DND-41 (cell line): ENCODE results near the gene UBXN2A.
"Not testable (repeated sequence)": the region's sequence is repeated elsewhere in the genome, so short reads cannot be mapped to it uniquely, and the experiment has no call there.

Experiments
- ATAC-seq: fragments of 200-7000 bp; cut with Tn5 transposase; 3 replicates; pipeline ENCODE4 v1.9.1; 2021; ENCODE audit warnings: low read depth; ENCODE audit not compliant: insufficient read depth
- DNase-seq: peaks from one replicate; pipeline ENCODE4 v3.0.0-alpha.2; 2020
- H2AFZ ChIP-seq: 2 replicates; pipeline ENCODE4 v1.6.0; 2012; ENCODE audit warnings: low read depth, low read length
- H3K27ac ChIP-seq: 2 replicates; pipeline ENCODE4 v1.5.1; 2012; ENCODE audit warnings: low read length, inconsistent platforms
- H3K27me3 ChIP-seq: fragments of 200-600 bp; sonication (generic); 2 replicates; pipeline ENCODE4 v1.6.0; 2012; ENCODE audit warnings: low read length, mild to moderate bottlenecking, inconsistent platforms; ENCODE audit not compliant: insufficient read depth, poor library complexity
- H3K36me3 ChIP-seq: 2 replicates; pipeline ENCODE4 v1.5.1; 2012; ENCODE audit warnings: low read length, inconsistent platforms; ENCODE audit not compliant: insufficient read depth
- H3K4me1 ChIP-seq: 2 replicates; pipeline ENCODE4 v1.5.1; 2012; ENCODE audit warnings: mild to moderate bottlenecking, low read length; ENCODE audit not compliant: insufficient read depth
- H3K4me2 ChIP-seq: 2 replicates; pipeline ENCODE4 v1.6.0; 2012; ENCODE audit warnings: mild to moderate bottlenecking, moderate library complexity, low read length, inconsistent platforms; ENCODE audit not compliant: insufficient read depth
- H3K4me3 ChIP-seq, 2 experiments: fragments of 200-600 bp in 1 of 2; shearing (Covaris generic) in 1 of 2; 2 replicates each; pipeline ENCODE4 v1.5.1; 2012 to 2016; ENCODE audit warnings: inconsistent platforms in 2 of 2, low read length in 2 of 2, mild to moderate bottlenecking in 2 of 2, low read depth in 1 of 2, moderate library complexity in 1 of 2
- H3K79me2 ChIP-seq: 2 replicates; pipeline ENCODE4 v1.6.0; 2012; ENCODE audit warnings: low read length, inconsistent platforms; ENCODE audit not compliant: insufficient read depth
- H3K9ac ChIP-seq: 2 replicates; pipeline ENCODE4 v1.6.0; 2012; ENCODE audit warnings: low read depth, mild to moderate bottlenecking, inconsistent platforms, low read length, moderate library complexity
- H3K9me3 ChIP-seq: 2 replicates; pipeline ENCODE4 v1.5.1; 2012; ENCODE audit warnings: low read length, moderate library complexity, mild to moderate bottlenecking, inconsistent platforms; ENCODE audit not compliant: insufficient read depth, severe bottlenecking
- H4K20me1 ChIP-seq: 2 replicates; pipeline ENCODE4 v1.6.0; 2012; ENCODE audit warnings: low read length; ENCODE audit not compliant: insufficient read depth
- CTCF ChIP-seq: IDR thresholded peaks from 2 replicates; pipeline ENCODE4 v1.5.1; 2012; ENCODE audit warnings: borderline replicate concordance, low read length, moderate library complexity, mild to moderate bottlenecking; ENCODE audit not compliant: poor library complexity, severe bottlenecking; ENCODE audit errors: extremely low read depth
- EZH2 ChIP-seq: IDR thresholded peaks from 3 replicates; pipeline ENCODE4 v1.6.1; 2012; ENCODE audit warnings: borderline replicate concordance, low read depth, mild to moderate bottlenecking, moderate library complexity, low read length, inconsistent platforms; ENCODE audit not compliant: severe bottlenecking

The UBXN2A gene

GRCh38 chr2:23947350-23947749, 7.1 kb downstream of the UBXN2A start:
- peaks cover 2% of the 10 kb centered on the region; the same call in 1 of the 2 replicates for H3K4me1 ChIP-seq
- no peak overlapping the region for H2AFZ ChIP-seq
- H3K27me3 ChIP-seq = no peaks in the 10 kb centered on the region
- H3K36me3 ChIP-seq = peaks cover 4% of the 10 kb centered on the region; the same call in 1 of the 2 replicates
- TF ChIP-seq EZH2 (no peak), CTCF (no peak)
- no peaks in the 10 kb centered on the region; the same call in 1 of the 2 replicates for H4K20me1 ChIP-seq
- peaks cover 68% of the 10 kb centered on the region for H3K79me2 ChIP-seq
- H3K4me3 ChIP-seq = no peak overlapping the region
- H3K9ac ChIP-seq = no peak overlapping the region
- H3K4me2 ChIP-seq = no peak overlapping the region
- no peak overlapping the region for H3K27ac ChIP-seq
- DNase-seq = no peak
- no peaks in the 10 kb centered on the region for H3K9me3 ChIP-seq
- ATAC-seq = no peak

- H4K20me1 ChIP-seq, H2AFZ ChIP-seq, ATAC-seq, H3K27me3 ChIP-seq, H3K9me3 ChIP-seq, DNase-seq, H3K4me1 ChIP-seq, H3K36me3 ChIP-seq, H3K4me3 ChIP-seq, H3K4me2 ChIP-seq, H3K27ac ChIP-seq, H3K9ac ChIP-seq: not testable (repeated sequence)
- H3K79me2 ChIP-seq = peaks cover 46% of the 10 kb centered on the region
Observed at GRCh38 chr2:23952558-23952957, 12.3 kb downstream of the UBXN2A start.

- Histone ChIP-seq H3K4me2 (no peak overlapping the region), H3K36me3 (peaks cover 2% of the 10 kb centered on the region; the same call in 1 of the 2 replicates), H3K27me3 (no peaks in the 10 kb centered on the region), H3K79me2 (peaks cover 38% of the 10 kb centered on the region), H2AFZ (no peak overlapping the region), H3K4me3 (no peak overlapping the region), H3K9me3 (no peaks in the 10 kb centered on the region), H4K20me1 (0 out of 2 replicates have a peak, but pooled peaks cover 2% of the 10 kb centered on the region), H3K27ac (no peak overlapping the region), H3K4me1 (no peaks in the 10 kb centered on the region), H3K9ac (no peak overlapping the region)
- ATAC-seq (no peak), DNase-seq (no peak)
- TF ChIP-seq EZH2 = no peak
- TF ChIP-seq CTCF = no peak
Observed at GRCh38 chr2:23953625-23954024, 13.4 kb downstream of the UBXN2A start.

- H3K79me2 ChIP-seq = peaks cover 33% of the 10 kb centered on the region
- H3K4me1 ChIP-seq = no peaks in the 10 kb centered on the region
- no peak overlapping the region for H3K27ac ChIP-seq
- H3K4me3 ChIP-seq = no peak overlapping the region
- no peak overlapping the region for H3K9ac ChIP-seq
- 0 out of 2 replicates have a peak, but pooled peaks cover 2% of the 10 kb centered on the region for H4K20me1 ChIP-seq
- H3K4me2 ChIP-seq = no peak overlapping the region
- peaks cover 2% of the 10 kb centered on the region; the same call in 1 of the 2 replicates for H3K36me3 ChIP-seq
- H3K9me3 ChIP-seq = no peaks in the 10 kb centered on the region
- no peak for DNase-seq
- ATAC-seq = no peak
- H2AFZ ChIP-seq = no peak overlapping the region
- no peak for TF ChIP-seq EZH2
- no peak for TF ChIP-seq CTCF
- no peaks in the 10 kb centered on the region for H3K27me3 ChIP-seq
Observed at GRCh38 chr2:23954325-23955014, 14.2 kb downstream of the UBXN2A start.
